ENCODE results near the gene JAKMIP2.

Gene JAKMIP2

GRCh38 chr5:147712019-147712418, 70.5 kb downstream of the JAKMIP2 start:
- no peak for DNase-seq (ENCODE audit: low spot score)
- in situ Hi-C loops (cut with MboI; ENCODE audit: low pct_unique_long_range_greater_than_20kb, low sequenced_read_pairs, unreplicated experiment), result no loop called here
- no peak for TF ChIP-seq CTCF (IDR thresholded peaks at IDR 0.05; ENCODE audit: extremely low read depth, insufficient read depth, missing control alignments)

DNA sequence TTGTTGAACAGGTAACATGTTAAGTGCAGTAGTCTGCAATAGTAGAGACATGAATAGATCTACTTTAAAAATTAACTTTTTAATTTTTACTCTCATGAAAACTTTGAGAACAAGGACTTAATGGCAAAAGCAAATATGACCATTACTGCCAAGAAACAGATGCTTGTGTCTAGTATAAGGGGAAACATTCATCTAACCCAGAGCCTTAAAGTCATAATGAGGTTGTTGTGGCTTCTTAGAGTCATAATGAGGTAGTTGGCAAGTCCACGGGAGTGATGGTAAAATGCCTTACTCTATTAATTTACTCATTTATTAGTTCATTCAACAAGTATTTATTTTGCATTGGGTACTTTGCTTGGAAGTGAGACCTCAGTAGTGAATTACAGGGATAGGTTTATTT, 71.5 kb downstream of the JAKMIP2 start:
- in situ Hi-C loops (cut with MboI; ENCODE audit: low pct_unique_long_range_greater_than_20kb, low sequenced_read_pairs, unreplicated experiment), result no loop called here
- no peak for TF ChIP-seq CTCF (IDR thresholded peaks at IDR 0.05; ENCODE audit: extremely low read depth, insufficient read depth, missing control alignments)
- no peak for DNase-seq (ENCODE audit: low spot score)

DNA sequence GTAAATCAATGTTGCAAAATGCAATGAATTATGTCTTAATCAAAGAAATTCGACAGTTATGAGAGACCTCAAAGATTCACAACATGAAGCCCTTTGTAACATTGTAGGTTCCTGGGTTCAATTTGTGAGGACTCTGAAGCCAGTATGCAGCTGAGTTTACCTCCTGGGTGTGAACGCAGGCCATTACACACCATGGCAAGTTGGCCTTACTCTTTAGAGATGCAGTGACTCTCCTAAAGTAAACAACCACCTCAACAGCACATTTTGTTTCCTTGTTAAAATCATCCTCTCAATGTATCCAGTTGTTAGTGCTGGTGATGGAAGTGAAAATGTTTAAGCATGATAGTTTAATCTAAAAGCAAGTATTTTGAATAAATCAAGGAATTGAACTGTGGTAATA, 73.8 kb downstream of the JAKMIP2 start:
- DNase-seq (ENCODE audit: low spot score), result no peak
- no peak for TF ChIP-seq CTCF (IDR thresholded peaks at IDR 0.05; ENCODE audit: extremely low read depth, insufficient read depth, missing control alignments)
- in situ Hi-C loops (cut with MboI; ENCODE audit: low pct_unique_long_range_greater_than_20kb, low sequenced_read_pairs, unreplicated experiment), result no loop called here

DNA sequence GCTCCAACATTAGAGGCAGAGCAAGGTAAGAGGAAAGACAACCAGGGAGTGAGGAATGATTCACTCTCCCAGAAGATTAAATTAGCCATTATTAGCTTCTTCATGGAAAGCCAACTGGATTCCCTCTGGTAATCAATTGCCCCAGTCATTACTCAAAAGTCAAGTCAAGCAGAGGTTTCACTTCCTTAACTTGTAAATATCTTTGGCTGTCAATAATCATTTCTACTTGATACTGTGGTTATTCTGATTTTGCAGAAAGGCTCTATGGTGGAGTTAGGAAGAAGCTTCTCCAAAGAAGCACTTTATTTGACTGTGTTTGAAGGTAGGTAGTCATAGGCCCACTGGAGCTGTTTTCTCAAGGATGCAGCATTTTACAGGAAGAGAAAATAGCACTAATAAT, 78.0 kb downstream of the JAKMIP2 start:
- TF ChIP-seq CTCF (IDR thresholded peaks at IDR 0.05; ENCODE audit: extremely low read depth, insufficient read depth, missing control alignments), result no peak
- no peak for DNase-seq (ENCODE audit: low spot score)
- in situ Hi-C loops (cut with MboI; ENCODE audit: low pct_unique_long_range_greater_than_20kb, low sequenced_read_pairs, unreplicated experiment), result no loop called here

- no peak for TF ChIP-seq CTCF (IDR thresholded peaks at IDR 0.05; ENCODE audit: extremely low read depth, insufficient read depth, missing control alignments)
- no peak for DNase-seq (ENCODE audit: low spot score)
- in situ Hi-C loops (cut with MboI; ENCODE audit: low pct_unique_long_range_greater_than_20kb, low sequenced_read_pairs, unreplicated experiment), result no loop called here
These were observed 81.1 kb downstream of the JAKMIP2 start for GRCh38 chr5:147701468-147701867.

DNA sequence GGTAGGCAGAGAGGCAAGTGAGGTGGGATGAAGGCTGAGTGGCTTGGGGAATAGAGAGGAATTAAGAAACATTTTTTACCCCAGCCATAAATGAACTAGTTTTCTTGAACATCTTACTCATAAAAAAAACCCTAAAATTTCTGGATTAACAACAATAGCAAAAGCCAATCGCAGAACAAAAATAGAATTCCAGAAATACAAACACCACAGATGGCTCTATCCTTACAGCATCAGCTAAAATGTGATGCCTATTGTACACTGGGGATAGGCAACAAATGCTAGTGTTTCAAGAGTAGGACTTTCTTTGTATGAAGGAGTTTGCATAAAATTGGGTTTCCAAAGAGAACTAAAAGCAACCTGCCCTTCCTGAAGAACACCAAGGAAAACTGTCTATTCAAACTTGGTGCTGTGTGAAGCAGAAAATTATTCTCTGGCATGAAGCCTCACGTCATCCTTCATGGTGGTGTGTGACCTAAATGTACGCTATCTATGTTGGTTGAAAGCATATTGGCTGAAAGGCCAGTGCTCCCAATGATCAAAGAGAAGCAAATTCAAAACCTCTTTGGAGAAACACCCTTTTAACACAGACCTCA, 82.9 kb downstream of the JAKMIP2 start:
- in situ Hi-C loops (cut with MboI; ENCODE audit: low pct_unique_long_range_greater_than_20kb, low sequenced_read_pairs, unreplicated experiment), result no loop called here
- DNase-seq (ENCODE audit: low spot score), result no peak
- TF ChIP-seq CTCF (IDR thresholded peaks at IDR 0.05; ENCODE audit: extremely low read depth, insufficient read depth, missing control alignments), result no peak

- no peak for TF ChIP-seq CTCF (IDR thresholded peaks at IDR 0.05; ENCODE audit: extremely low read depth, insufficient read depth, missing control alignments)
- in situ Hi-C loops (cut with MboI; ENCODE audit: low pct_unique_long_range_greater_than_20kb, low sequenced_read_pairs, unreplicated experiment), result no loop called here
- no peak for DNase-seq (ENCODE audit: low spot score)
These were observed 85.1 kb downstream of the JAKMIP2 start for GRCh38 chr5:147697380-147697779.
